Lower lobe of right lung (tissue), 2 donors: ENCODE results near the gene PDHA1. TPM values are rescaled to one million over a fixed set of nuclear protein-coding genes. Genes with fewer than 3 reads are reported as not detected.

ENCODE experiments used
- ATAC-seq, 2 donors: fragments of 200-7000 bp; cut with Tn5 transposase; one replicate each; pipeline ENCODE4 v1.9.1; 2020 to 2022; ENCODE audit warnings: mild to moderate bottlenecking in 2 of 2, moderate library complexity in 2 of 2
- DNase-seq: peaks from one replicate; pipeline ENCODE4 v3.0.0-alpha.2; 2020
- H3K27ac ChIP-seq: fragments of 200-600 bp; one replicate; pipeline ENCODE4 v1.8.0; 2022
- H3K27me3 ChIP-seq: fragments of 200-600 bp; one replicate; pipeline ENCODE4 v1.8.0; 2022; ENCODE audit warnings: low read depth
- H3K36me3 ChIP-seq: fragments of 200-600 bp; one replicate; pipeline ENCODE4 v1.8.0; 2022; ENCODE audit warnings: mild to moderate bottlenecking
- H3K4me1 ChIP-seq: fragments of 200-600 bp; one replicate; pipeline ENCODE4 v1.8.0; 2022
- H3K4me3 ChIP-seq: fragments of 200-600 bp; one replicate; pipeline ENCODE4 v1.8.0; 2022; ENCODE audit warnings: mild to moderate bottlenecking
- H3K9me3 ChIP-seq: fragments of 200-600 bp; one replicate; pipeline ENCODE4 v1.8.0; 2022
- CTCF ChIP-seq: fragments of 200-600 bp; IDR thresholded peaks from one replicate; pipeline ENCODE4 v1.8.0; 2022; ENCODE audit warnings: antibody characterized with exemption, mild to moderate bottlenecking
- intact Hi-C: fragments of 100-400 bp; cut with DNase I; formaldehyde crosslinking; loops from one replicate; pipeline ENCODE4 v1.11.0; 2022
- total RNA-seq: library from RNA; stranded (reverse); fragmentation: NEBNext Ultra II Directional; extraction: Animal tissue kit (Norgen Biotek cat#: 25700); gene quantifications from one replicate; pipeline ENCODE4 v1.2.1, GENCODE V29; 2021
- donor health status: DM: no; HTN: yes; CAD: no; lungs with severe emphysema.

PDHA1 gene
- total RNA-seq, 1 donor from 2014 or later = 119 TPM

- H3K9me3 ChIP-seq = no peaks in the 10 kb centered on the region
- no peaks in the 10 kb centered on the region for H3K4me1 ChIP-seq
- ATAC-seq (peak; percentile 59 to 91), DNase-seq (no peak)
- H3K27me3 ChIP-seq = no peaks in the 10 kb centered on the region
- TF ChIP-seq CTCF = no peak
- H3K27ac ChIP-seq = no peak overlapping the region
- intact Hi-C loops = no loop called here
- H3K4me3 ChIP-seq = no peak overlapping the region
- no peaks in the 10 kb centered on the region for H3K36me3 ChIP-seq
Observed at GRCh38 chrX:19388064-19388679, 44.4 kb downstream of the PDHA1 start.

- TF ChIP-seq CTCF = no peak
- Histone ChIP-seq H3K36me3 (no peaks in the 10 kb centered on the region), H3K27me3 (no peaks in the 10 kb centered on the region), H3K27ac (no peak overlapping the region), H3K9me3 (no peaks in the 10 kb centered on the region), H3K4me3 (no peak overlapping the region), H3K4me1 (no peaks in the 10 kb centered on the region)
- intact Hi-C loops = no loop called here
- ATAC-seq (peak in 1 of 2 donors; percentile 23), DNase-seq (no peak)
Observed at GRCh38 chrX:19388741-19389140, 45.0 kb downstream of the PDHA1 start.

- no peak overlapping the region for H3K27ac ChIP-seq
- H3K9me3 ChIP-seq = no peaks in the 10 kb centered on the region
- no peaks in the 10 kb centered on the region for H3K36me3 ChIP-seq
- H3K4me1 ChIP-seq = no peaks in the 10 kb centered on the region
- ATAC-seq (peak in 1 of 2 donors; percentile 54), DNase-seq (no peak)
- H3K27me3 ChIP-seq = no peaks in the 10 kb centered on the region
- H3K4me3 ChIP-seq = no peak overlapping the region
- intact Hi-C loops = no loop called here
- no peak for TF ChIP-seq CTCF
Observed at GRCh38 chrX:19389227-19389845, 45.6 kb downstream of the PDHA1 start.

GRCh38 chrX:19392078-19392477 is 48.4 kb downstream of the PDHA1 start:
- ATAC-seq (no peak), DNase-seq (no peak)
- Histone ChIP-seq H3K36me3 (no peaks in the 10 kb centered on the region), H3K9me3 (no peaks in the 10 kb centered on the region), H3K4me1 (no peaks in the 10 kb centered on the region), H3K4me3 (no peak overlapping the region), H3K27me3 (no peaks in the 10 kb centered on the region), H3K27ac (no peak overlapping the region)
- intact Hi-C loops = no loop called here
- no peak for TF ChIP-seq CTCF

- ATAC-seq (no peak), DNase-seq (no peak)
- intact Hi-C loops = no loop called here
- Histone ChIP-seq H3K9me3 (no peaks in the 10 kb centered on the region), H3K27ac (no peak overlapping the region), H3K4me1 (no peaks in the 10 kb centered on the region), H3K4me3 (no peak overlapping the region), H3K36me3 (no peaks in the 10 kb centered on the region), H3K27me3 (no peaks in the 10 kb centered on the region)
- no peak for TF ChIP-seq CTCF
Observed at GRCh38 chrX:19392703-19393102, 49.0 kb downstream of the PDHA1 start.
